SK-N-MC (cell line): ENCODE measurements around the gene PARD3.

ENCODE experiments used
- DNase-seq: peaks from one replicate; pipeline ENCODE4 v3.0.0-alpha.2; 2011; ENCODE audit warnings: low read depth, low spot score
- H3K27ac ChIP-seq: fragments of 200-600 bp; sonication (generic); 2 replicates; pipeline ENCODE4 v1.5.1; 2016; ENCODE audit warnings: mixed run types
- H3K36me3 ChIP-seq: fragments of 200-600 bp; sonication (generic); 2 replicates; pipeline ENCODE4 v1.6.1; 2017; ENCODE audit warnings: antibody characterized with exemption, low read length, mixed read lengths; ENCODE audit not compliant: insufficient read depth
- H3K4me3 ChIP-seq: fragments of 200-600 bp; sonication (generic); 2 replicates; pipeline ENCODE4 v1.5.1; 2016
- H3K9ac ChIP-seq: fragments of 200-600 bp; sonication (generic); 2 replicates; pipeline ENCODE4 v1.8.0; 2017; ENCODE audit warnings: mixed run types, mixed read lengths; ENCODE audit not compliant: insufficient read length
- H3K9me3 ChIP-seq: fragments of 200-600 bp; sonication (generic); 2 replicates; pipeline ENCODE4 v1.6.1; 2017; ENCODE audit warnings: low read depth, mild to moderate bottlenecking, antibody characterized with exemption, low read length, moderate library complexity, mixed read lengths
- EZH2 ChIP-seq: fragments of 200-600 bp; sonication (generic); IDR thresholded peaks from one replicate; pipeline ENCODE4 v1.6.1; 2017; ENCODE audit warnings: antibody characterized with exemption
- FOXP2 ChIP-seq: optimal IDR thresholded peaks from 2 replicates; pipeline ENCODE3; 2011; ENCODE audit warnings: mild to moderate bottlenecking, moderate library complexity; ENCODE audit not compliant: insufficient read depth; ENCODE audit errors: extremely low read length, control extremely low read depth
- POLR2AphosphoS5 ChIP-seq: IDR thresholded peaks from 2 replicates; pipeline ENCODE4 v1.6.1; 2012; ENCODE audit warnings: mild to moderate bottlenecking, low read depth, low read length, borderline replicate concordance

PARD3 gene

DNA sequence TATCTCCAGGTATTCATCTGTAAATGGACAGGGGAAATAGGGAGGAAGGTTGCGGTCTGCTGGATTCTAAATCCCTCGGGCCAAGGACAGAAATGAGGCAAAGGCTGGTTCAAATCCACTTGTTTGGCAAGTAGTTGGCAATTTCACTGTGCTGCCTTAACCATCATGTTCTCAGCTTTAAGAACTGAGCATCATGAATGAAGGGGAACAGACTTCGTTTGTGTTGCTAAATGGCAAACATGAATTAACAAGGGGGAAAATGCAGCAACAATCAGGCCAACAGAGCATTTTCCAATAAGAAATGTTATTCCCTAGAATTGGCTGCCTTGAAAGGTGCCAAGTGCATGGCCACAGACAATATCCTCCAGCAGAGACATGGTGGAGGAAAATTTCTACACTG lies 36.9 kb downstream of the PARD3 start:
- H3K27ac ChIP-seq: no peak overlapping the region
- no peak overlapping the region for H3K9ac ChIP-seq
- DNase-seq: no peak
- no peaks in the 10 kb centered on the region for H3K9me3 ChIP-seq
- TF ChIP-seq POLR2AphosphoS5 (no peak), FOXP2 (no peak), EZH2 (no peak)
- H3K36me3 ChIP-seq: no peaks in the 10 kb centered on the region
- no peak overlapping the region for H3K4me3 ChIP-seq

DNA sequence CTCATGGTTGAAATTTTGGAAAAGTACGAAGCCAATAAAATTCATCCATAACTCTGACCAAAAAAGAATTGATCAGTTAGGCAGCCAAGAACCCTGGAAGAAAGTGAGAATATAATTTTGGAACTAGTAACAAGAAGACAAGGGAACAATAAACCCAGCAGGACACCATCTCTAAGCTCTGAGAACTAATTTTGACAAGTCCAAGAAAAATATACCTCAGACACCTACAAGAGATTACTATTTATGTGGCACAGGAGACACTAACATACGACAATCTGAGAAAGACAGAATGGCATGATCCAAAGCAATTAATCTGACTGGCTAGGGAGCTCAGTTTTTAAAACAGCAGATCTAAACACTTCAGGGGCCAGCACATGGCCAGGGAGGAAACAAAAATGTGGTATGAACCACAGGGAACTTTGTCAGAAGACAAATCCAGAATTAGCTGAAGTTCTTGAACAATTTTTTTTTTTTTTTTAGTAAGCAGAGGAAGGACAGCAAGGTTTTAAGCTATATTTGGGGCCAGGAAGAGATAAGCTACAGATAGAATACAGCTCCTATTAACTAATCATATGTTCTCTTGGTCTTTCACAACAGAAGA lies 38.9 kb downstream of the PARD3 start:
- H3K9me3 ChIP-seq: no peaks in the 10 kb centered on the region
- no peak overlapping the region for H3K9ac ChIP-seq
- no peak overlapping the region for H3K4me3 ChIP-seq
- no peak for TF ChIP-seq POLR2AphosphoS5
- no peak for TF ChIP-seq EZH2
- no peak for TF ChIP-seq FOXP2
- no peak for DNase-seq
- H3K36me3 ChIP-seq: no peaks in the 10 kb centered on the region
- no peak overlapping the region for H3K27ac ChIP-seq

DNA sequence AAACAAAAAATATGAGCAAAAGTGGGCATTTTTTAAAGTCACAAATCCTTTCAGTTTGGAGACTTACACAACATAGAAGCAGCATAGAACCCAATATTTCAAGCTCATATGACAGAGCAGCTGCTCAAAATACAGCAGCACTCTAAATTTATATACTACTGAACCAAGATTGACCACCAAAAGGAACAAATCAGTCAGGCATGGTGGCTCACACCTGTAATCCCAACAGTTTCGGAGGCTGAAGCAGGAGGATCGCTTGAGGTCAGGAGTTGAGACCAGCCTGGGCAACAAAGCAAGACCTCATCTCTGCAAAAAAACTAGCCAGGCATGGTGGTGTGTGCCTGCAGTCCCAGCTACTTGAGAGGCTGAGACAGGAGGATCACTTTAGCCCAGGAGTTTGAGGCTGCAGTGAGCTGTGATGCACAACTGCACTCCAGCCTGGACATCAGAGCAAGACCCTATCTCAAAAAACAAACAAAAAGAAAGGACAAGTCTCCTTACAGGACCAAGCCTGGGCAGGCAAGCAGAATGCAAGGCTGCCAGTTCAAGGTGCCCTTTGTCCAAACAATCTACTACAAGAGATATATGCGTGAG lies 40.0 kb downstream of the PARD3 start:
- Histone ChIP-seq H3K9me3 (no peaks in the 10 kb centered on the region), H3K9ac (no peak overlapping the region), H3K36me3 (no peaks in the 10 kb centered on the region), H3K27ac (no peak overlapping the region), H3K4me3 (no peak overlapping the region)
- DNase-seq: no peak
- TF ChIP-seq FOXP2 (no peak), EZH2 (no peak), POLR2AphosphoS5 (no peak)

DNA sequence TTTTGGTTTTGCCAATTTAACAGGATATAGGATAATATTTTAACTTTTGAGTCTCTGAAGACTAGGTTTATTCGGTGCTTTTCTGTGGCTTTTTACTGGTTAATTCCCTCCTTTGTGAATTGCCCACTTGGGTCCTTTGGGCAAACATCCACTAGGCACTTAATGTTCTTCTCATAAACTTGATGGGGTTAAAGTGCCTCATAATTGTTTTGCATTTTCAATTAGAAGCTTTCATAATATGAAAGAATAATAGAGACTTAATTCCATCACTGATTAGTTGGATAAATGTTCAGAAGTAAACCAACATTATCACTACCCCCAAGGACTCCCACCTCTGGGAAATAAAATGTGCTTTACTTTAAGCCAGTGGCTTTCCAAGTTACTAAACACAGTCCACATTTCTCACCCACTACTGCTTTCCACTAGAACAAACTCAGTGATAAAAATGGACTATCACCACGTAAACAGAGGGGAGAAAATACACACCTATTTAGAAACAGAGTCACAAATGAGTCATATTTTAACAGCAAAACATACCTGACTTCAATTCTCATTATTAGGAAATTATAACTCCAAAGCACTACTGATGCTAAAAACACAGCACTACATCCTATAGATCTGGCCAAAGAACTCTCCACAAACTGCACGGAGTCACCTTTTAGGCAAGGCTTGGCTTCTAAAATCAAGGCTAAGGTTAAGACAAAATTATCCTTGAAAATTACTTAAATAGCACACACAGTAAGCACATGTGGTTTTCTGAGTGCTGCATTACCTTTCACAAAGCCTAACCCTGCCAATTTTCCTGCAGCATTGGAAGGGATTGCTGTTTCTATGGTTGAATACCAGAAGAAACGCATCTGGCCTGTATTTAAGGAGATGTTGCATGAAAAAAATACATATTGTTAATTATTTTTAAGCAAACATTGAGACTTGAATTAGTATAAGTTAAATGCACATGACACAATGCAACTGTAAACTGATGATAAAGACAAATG lies 41.2 kb downstream of the PARD3 start:
- Histone ChIP-seq H3K36me3 (no peaks in the 10 kb centered on the region), H3K27ac (no peak overlapping the region), H3K4me3 (no peak overlapping the region), H3K9me3 (no peaks in the 10 kb centered on the region), H3K9ac (no peak overlapping the region)
- no peak for TF ChIP-seq FOXP2
- TF ChIP-seq EZH2: no peak
- no peak for TF ChIP-seq POLR2AphosphoS5
- no peak for DNase-seq

DNA sequence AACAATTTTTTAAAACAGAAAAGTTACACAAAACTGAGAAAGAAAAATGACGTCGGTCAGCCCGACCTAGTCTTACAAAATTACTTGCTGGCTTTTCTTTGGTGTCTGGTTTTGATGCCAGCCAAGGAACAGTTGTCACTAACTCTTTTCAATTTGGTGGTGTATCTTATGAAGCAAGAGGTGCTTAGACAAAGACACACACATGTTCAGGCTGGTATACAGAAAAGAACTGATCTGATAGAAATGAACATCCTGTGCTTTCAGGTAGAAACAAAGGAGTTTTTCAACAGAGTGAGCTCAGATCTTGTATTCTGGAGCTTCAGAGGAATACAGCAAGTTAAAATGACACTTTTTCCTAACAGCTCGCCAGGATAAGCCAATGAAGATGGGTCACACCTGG lies 43.6 kb downstream of the PARD3 start:
- no peaks in the 10 kb centered on the region for H3K36me3 ChIP-seq
- no peak for DNase-seq
- TF ChIP-seq EZH2: no peak
- TF ChIP-seq FOXP2: no peak
- TF ChIP-seq POLR2AphosphoS5: no peak
- no peak overlapping the region for H3K27ac ChIP-seq
- H3K4me3 ChIP-seq: no peak overlapping the region
- no peaks in the 10 kb centered on the region for H3K9me3 ChIP-seq
- H3K9ac ChIP-seq: no peak overlapping the region

DNA sequence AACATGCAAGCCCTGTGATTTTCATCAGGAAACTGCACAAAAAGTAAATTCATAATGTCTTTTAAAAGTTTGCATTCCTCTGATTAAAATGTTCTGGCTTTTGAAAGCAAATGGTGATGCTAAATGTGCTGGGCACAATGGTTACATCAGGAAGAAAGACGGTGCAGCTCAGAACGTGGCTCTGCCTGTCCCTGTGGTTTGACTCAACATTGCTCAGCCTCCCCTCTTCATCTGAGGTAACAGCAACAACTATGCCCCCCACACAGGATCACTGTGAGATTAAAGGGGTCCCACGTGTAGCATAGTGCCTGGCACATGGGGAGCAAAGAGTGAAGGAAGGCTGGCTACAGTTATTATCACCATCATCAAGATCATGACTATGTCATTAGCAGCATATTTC lies 44.0 kb downstream of the PARD3 start:
- TF ChIP-seq FOXP2 (no peak), EZH2 (no peak), POLR2AphosphoS5 (no peak)
- no peak overlapping the region for H3K27ac ChIP-seq
- H3K4me3 ChIP-seq: no peak overlapping the region
- no peaks in the 10 kb centered on the region for H3K9me3 ChIP-seq
- no peak overlapping the region for H3K9ac ChIP-seq
- no peaks in the 10 kb centered on the region for H3K36me3 ChIP-seq
- no peak for DNase-seq

DNA sequence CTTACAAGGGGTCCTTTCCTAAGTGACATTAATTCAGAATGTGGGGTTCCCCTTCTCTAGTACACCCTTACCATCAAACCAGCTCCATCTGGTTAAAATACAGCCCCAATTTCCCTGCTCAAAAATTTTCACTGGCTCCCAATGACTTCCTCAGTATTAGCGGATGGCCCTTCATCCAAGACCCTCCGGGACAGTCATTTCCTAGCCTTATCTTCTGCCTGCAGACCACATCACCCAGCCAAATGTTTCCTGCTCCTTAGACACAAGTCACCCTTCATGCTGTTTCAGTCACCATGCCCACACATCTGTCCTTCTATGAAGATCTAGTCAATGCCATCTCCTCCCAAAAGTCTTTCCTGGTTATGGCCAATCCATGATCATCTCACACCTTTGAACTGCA lies 45.2 kb downstream of the PARD3 start:
- no peaks in the 10 kb centered on the region for H3K9me3 ChIP-seq
- no peak overlapping the region for H3K27ac ChIP-seq
- DNase-seq: no peak
- H3K36me3 ChIP-seq: no peaks in the 10 kb centered on the region
- TF ChIP-seq EZH2 (no peak), FOXP2 (no peak), POLR2AphosphoS5 (no peak)
- H3K9ac ChIP-seq: no peak overlapping the region
- no peak overlapping the region for H3K4me3 ChIP-seq

DNA sequence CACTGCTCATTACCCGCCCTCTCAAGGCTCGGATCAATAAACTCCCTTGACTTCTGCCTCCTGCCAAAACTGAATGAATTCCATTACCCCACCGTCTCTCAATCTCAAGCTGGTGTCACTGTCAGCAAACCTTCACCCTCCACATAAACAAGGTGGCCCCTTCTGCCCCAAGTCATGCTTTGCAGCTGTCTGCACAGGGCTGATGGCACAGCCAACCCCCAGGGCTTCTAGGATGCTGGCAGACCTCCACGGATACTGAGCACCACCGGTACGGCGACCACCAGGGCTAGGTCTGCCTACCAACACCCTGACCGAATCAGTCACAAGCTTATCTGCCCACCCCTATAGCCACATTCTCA lies 46.1 kb downstream of the PARD3 start:
- no peaks in the 10 kb centered on the region for H3K9me3 ChIP-seq
- no peak for TF ChIP-seq POLR2AphosphoS5
- TF ChIP-seq EZH2: no peak
- TF ChIP-seq FOXP2: no peak
- H3K27ac ChIP-seq: no peak overlapping the region
- no peak for DNase-seq
- no peak overlapping the region for H3K4me3 ChIP-seq
- no peak overlapping the region for H3K9ac ChIP-seq
- no peaks in the 10 kb centered on the region for H3K36me3 ChIP-seq
